HCT116 (cell line): ENCODE data around the gene LIPA. TPM values are rescaled to one million over a fixed set of nuclear protein-coding genes. Genes with fewer than 3 reads are reported as not detected.

Source experiments
- ATAC-seq: fragments of 200-7000 bp; cut with Tn5 transposase; 2 replicates; pipeline ENCODE4 v1.9.1; 2020; ENCODE audit warnings: mild to moderate bottlenecking, moderate library complexity
- BruUV-seq: library from RNA; stranded (reverse); fragments of 400-500 nt; replicated peaks from 2 replicates; lab custom pipeline; 2021; lab: Mats Ljungman, UMichigan
- CTCF ChIA-PET: fragments of 300-600 bp; sonication (Branson Sonifier 250); formaldehyde crosslinking; loops from one replicate; lab custom pipeline; 2021; ENCODE audit warnings: antibody characterized with exemption; lab: Charles Lee
- POLR2A ChIA-PET: fragments of 300-600, 350-600 bp; sonication (Branson Sonifier 250); formaldehyde crosslinking; loops from one replicate; lab custom pipeline; 2021; ENCODE audit warnings: antibody characterized with exemption; lab: Charles Lee
- RAD21 ChIA-PET, 2 experiments: fragments of 300-600 bp; sonication (Branson Sonifier 250); formaldehyde crosslinking; loops; one replicate each; lab custom pipeline; 2023; ENCODE audit warnings: low total read pairs in 2 of 2; ENCODE audit not compliant: uncharacterized antibody in 2 of 2, unreplicated experiment in 2 of 2, low non-redundant PET in 1 of 2; lab: Charles Lee
- DNase-seq: peaks from one replicate; pipeline ENCODE4 v3.0.0-alpha.2; 2010; ENCODE audit warnings: low read depth, low spot score
- H2AFZ ChIP-seq: fragments of 200-600 bp; shearing (Covaris generic), sonication (generic); 2 replicates; pipeline ENCODE4 v1.6.1; 2017; ENCODE audit warnings: low read depth, mixed run types, mixed read lengths, antibody characterized with exemption, low read length; ENCODE audit not compliant: poor library complexity, severe bottlenecking
- H3K27ac ChIP-seq: 2 replicates; pipeline ENCODE4 v1.5.1; 2012; ENCODE audit warnings: low read depth, low read length
- H3K27me3 ChIP-seq: fragments of 200-600 bp; sonication (generic); 2 replicates; pipeline ENCODE4 v1.6.1; 2016; ENCODE audit warnings: mixed run types, low read length, mixed read lengths; ENCODE audit not compliant: insufficient read depth
- H3K36me3 ChIP-seq, 2 experiments: fragments of 200-500 bp in 1 of 2; fragments of 200-600 bp in 1 of 2; sonication (Bioruptor generic) in 1 of 2; sonication (generic) in 1 of 2; 2 replicates each; pipeline versions ENCODE4 v1.5.1 to v1.6.1; 2014 to 2016; ENCODE audit warnings: low read length in 2 of 2, inconsistent platforms in 1 of 2, mixed read lengths in 1 of 2, mixed run types in 1 of 2; ENCODE audit not compliant: insufficient read depth in 2 of 2, control insufficient read depth in 1 of 2
- H3K4me1 ChIP-seq, 2 experiments: fragments of 200-600 bp in 1 of 2; sonication (generic) in 1 of 2; 2 replicates each; pipeline versions ENCODE4 v1.5.1 to v1.6.1; 2012 to 2017; ENCODE audit warnings: low read length in 2 of 2, inconsistent platforms in 1 of 2, mild to moderate bottlenecking in 1 of 2, mixed read lengths in 1 of 2, mixed run types in 1 of 2, moderate library complexity in 1 of 2; ENCODE audit not compliant: insufficient read depth in 2 of 2, control insufficient read depth in 1 of 2
- H3K4me2 ChIP-seq: fragments of 200-600 bp; sonication (generic); 2 replicates; pipeline ENCODE4 v1.6.1; 2017; ENCODE audit warnings: mixed run types, low read length, mixed read lengths
- H3K4me3 ChIP-seq, 2 experiments: fragments of 200-600 bp in 1 of 2; sonication (generic) in 1 of 2; replicated peaks in 1 of 2; 2 replicates each; pipeline ENCODE4 v1.5.1; 2011 to 2016; ENCODE audit warnings: low read length in 2 of 2, control low read depth in 1 of 2, low read depth in 1 of 2, mild to moderate bottlenecking in 1 of 2, mixed read lengths in 1 of 2, mixed run types in 1 of 2
- H3K79me2 ChIP-seq: fragments of 200-600 bp; sonication (generic); 2 replicates; pipeline ENCODE4 v1.6.1; 2017; ENCODE audit warnings: mild to moderate bottlenecking, mixed run types, low read length, moderate library complexity, mixed read lengths; ENCODE audit not compliant: insufficient read depth
- H3K9ac ChIP-seq: fragments of 200-600 bp; sonication (generic); 2 replicates; pipeline ENCODE4 v1.6.1; 2016; ENCODE audit warnings: low read length, mixed read lengths
- H3K9me2 ChIP-seq: fragments of 200-600 bp; sonication (generic), shearing (Covaris generic); 2 replicates; pipeline ENCODE4 v1.6.1; 2017; ENCODE audit warnings: mixed run types, mild to moderate bottlenecking, moderate library complexity; ENCODE audit not compliant: insufficient read depth
- H3K9me3 ChIP-seq, 2 experiments: fragments of 200-500 bp in 1 of 2; fragments of 200-600 bp in 1 of 2; sonication (Bioruptor generic) in 1 of 2; sonication (generic) in 1 of 2; 2 replicates each; pipeline ENCODE4 v1.6.1; 2014 to 2017; ENCODE audit warnings: low read length in 2 of 2, mixed read lengths in 2 of 2, inconsistent platforms in 1 of 2, low read depth in 1 of 2, mild to moderate bottlenecking in 1 of 2, mixed run types in 1 of 2, moderate library complexity in 1 of 2; ENCODE audit not compliant: control insufficient read depth in 1 of 2, insufficient read depth in 1 of 2
- H4K20me1 ChIP-seq: fragments of 200-600 bp; sonication (generic), shearing (Covaris generic); 2 replicates; pipeline ENCODE4 v1.6.1; 2017; ENCODE audit warnings: mixed run types, mild to moderate bottlenecking, moderate library complexity; ENCODE audit not compliant: insufficient read depth
- CEBPB ChIP-seq: IDR thresholded peaks from 2 replicates; pipeline ENCODE4 v1.6.1; 2012; ENCODE audit warnings: low read depth
- ELF1 ChIP-seq: IDR thresholded peaks from 2 replicates; pipeline ENCODE4 v1.6.1; 2012; ENCODE audit warnings: low read depth, borderline replicate concordance
- EZH2 ChIP-seq: fragments of 200-600 bp; sonication (generic); IDR thresholded peaks from 2 replicates; pipeline ENCODE4 v1.6.1; 2017; ENCODE audit warnings: antibody characterized with exemption, mixed run types
- POLR2AphosphoS5 ChIP-seq: IDR thresholded peaks from 2 replicates; pipeline ENCODE4 v1.6.1; 2011; ENCODE audit warnings: mild to moderate bottlenecking, low read depth, low read length, moderate library complexity
- REST ChIP-seq: IDR thresholded peaks from 2 replicates; pipeline ENCODE4 v1.6.1; 2012; ENCODE audit warnings: low read depth
- SP1 ChIP-seq: IDR thresholded peaks from 2 replicates; pipeline ENCODE4 v1.6.1; 2012; ENCODE audit warnings: low read depth
- TCF7L2 ChIP-seq: IDR thresholded peaks from 2 replicates; pipeline ENCODE4 v1.7.0; 2011; ENCODE audit warnings: borderline replicate concordance, inconsistent platforms; ENCODE audit not compliant: insufficient read depth, insufficient read length; ENCODE audit errors: extremely low read depth
- YY1 ChIP-seq: IDR thresholded peaks from 2 replicates; pipeline ENCODE4 v1.6.1; 2011; ENCODE audit warnings: low read length, low read depth, moderate library complexity, mild to moderate bottlenecking; ENCODE audit not compliant: insufficient replicate concordance; ENCODE audit errors: extremely low read depth
- ZFX ChIP-seq: fragments of 450-650 bp; IDR thresholded peaks from 2 replicates; pipeline ENCODE4 v1.6.1; 2017
- intact Hi-C: fragments of 100-400 bp; cut with micrococcal nuclease; formaldehyde crosslinking; loops from 2 replicates; pipeline ENCODE4 v1.10.0; 2022
- total RNA-seq: library from RNA; stranded (reverse); gene quantifications from one replicate; pipeline ENCODE4 v1.2.1, GENCODE V29; 2021; ENCODE audit not compliant: unreplicated experiment
- TF ChIP-seq, protein P1 (sequence below), 3 experiments: fragments of 200-600 bp in 1 of 3; sonication (generic) in 1 of 3; IDR thresholded peaks in 2 of 3; conservative IDR thresholded peaks in 1 of 3; 2 replicates each; pipeline ENCODE4 v1.5.1; 2012 to 2017; ENCODE audit warnings: low read depth in 2 of 3, low read length in 2 of 3, antibody characterized with exemption in 1 of 3, borderline replicate concordance in 1 of 3, control low read depth in 1 of 3, mild to moderate bottlenecking in 1 of 3, mixed read lengths in 1 of 3, mixed run types in 1 of 3, moderate library complexity in 1 of 3; ENCODE audit not compliant: insufficient read depth in 1 of 3
- TF ChIP-seq, protein P2 (sequence below): IDR thresholded peaks from 2 replicates; pipeline ENCODE4 v1.6.1; 2012

The LIPA gene
- total RNA-seq, 1 experiment from 2014 or later: 27.1 TPM

GRCh38 chr10:89241486-89242344 lies 9.9 kb downstream of the LIPA start (continued):
- TF ChIP-seq SP1 (no peak), YY1 (no peak), EZH2 (no peak)
- TF ChIP-seq, protein P1, sequence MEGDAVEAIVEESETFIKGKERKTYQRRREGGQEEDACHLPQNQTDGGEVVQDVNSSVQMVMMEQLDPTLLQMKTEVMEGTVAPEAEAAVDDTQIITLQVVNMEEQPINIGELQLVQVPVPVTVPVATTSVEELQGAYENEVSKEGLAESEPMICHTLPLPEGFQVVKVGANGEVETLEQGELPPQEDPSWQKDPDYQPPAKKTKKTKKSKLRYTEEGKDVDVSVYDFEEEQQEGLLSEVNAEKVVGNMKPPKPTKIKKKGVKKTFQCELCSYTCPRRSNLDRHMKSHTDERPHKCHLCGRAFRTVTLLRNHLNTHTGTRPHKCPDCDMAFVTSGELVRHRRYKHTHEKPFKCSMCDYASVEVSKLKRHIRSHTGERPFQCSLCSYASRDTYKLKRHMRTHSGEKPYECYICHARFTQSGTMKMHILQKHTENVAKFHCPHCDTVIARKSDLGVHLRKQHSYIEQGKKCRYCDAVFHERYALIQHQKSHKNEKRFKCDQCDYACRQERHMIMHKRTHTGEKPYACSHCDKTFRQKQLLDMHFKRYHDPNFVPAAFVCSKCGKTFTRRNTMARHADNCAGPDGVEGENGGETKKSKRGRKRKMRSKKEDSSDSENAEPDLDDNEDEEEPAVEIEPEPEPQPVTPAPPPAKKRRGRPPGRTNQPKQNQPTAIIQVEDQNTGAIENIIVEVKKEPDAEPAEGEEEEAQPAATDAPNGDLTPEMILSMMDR (IDR thresholded peaks at IDR 0.05 in 2 of 3, conservative IDR thresholded peaks at IDR 0.05 in 1 of 3; ENCODE audit: borderline replicate concordance in 1 of 3, insufficient read depth in 1 of 3, low read depth in 2 of 3, low read length in 2 of 3): no peak

- intact Hi-C loops: no loop called here
- CTCF ChIA-PET: no interaction called here
Measured at GRCh38 chr10:89241026-89241425, 10.5 kb downstream of the LIPA start.

More at GRCh38 chr10:89241026-89241425, 10.5 kb downstream of the LIPA start:
- POLR2A ChIA-PET: no interaction called here
- no peaks in the 10 kb centered on the region for H3K27me3 ChIP-seq
- no peak overlapping the region for H3K4me3 ChIP-seq
- BruUV-seq: no TSS peak
- no peak overlapping the region for H3K9ac ChIP-seq
- no peak for TF ChIP-seq ELF1
- TF ChIP-seq SP1: no peak
- no peak for TF ChIP-seq POLR2AphosphoS5
- TF ChIP-seq, protein P2, sequence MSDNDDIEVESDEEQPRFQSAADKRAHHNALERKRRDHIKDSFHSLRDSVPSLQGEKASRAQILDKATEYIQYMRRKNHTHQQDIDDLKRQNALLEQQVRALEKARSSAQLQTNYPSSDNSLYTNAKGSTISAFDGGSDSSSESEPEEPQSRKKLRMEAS: no peak
- no peak for TF ChIP-seq CEBPB
- TF ChIP-seq ZFX: no peak
- no peak for TF ChIP-seq TCF7L2
- TF ChIP-seq REST: no peak
- TF ChIP-seq, all 23 proteins: peak for 0
- ATAC-seq (no peak), DNase-seq (no peak)
- no peak overlapping the region for H3K4me2 ChIP-seq
- no peaks in the 10 kb centered on the region for H3K9me2 ChIP-seq
- H3K79me2 ChIP-seq: no peaks in the 10 kb centered on the region
- H3K9me3 ChIP-seq: no peaks in the 10 kb centered on the region
- H4K20me1 ChIP-seq: no peaks in the 10 kb centered on the region
- RAD21 ChIA-PET: no interaction called here
- no peak overlapping the region for H3K27ac ChIP-seq
- H3K4me1 ChIP-seq: no peaks in the 10 kb centered on the region; a peak in 1 of 4 replicates
- H3K36me3 ChIP-seq: no peaks in the 10 kb centered on the region
- H2AFZ ChIP-seq: no peak overlapping the region
